ENCODE data around the gene TNRC6B.
"Not testable (repeated sequence)": the region's sequence is repeated elsewhere in the genome, so short reads cannot be mapped to it uniquely, and the experiment has no call there.

The TNRC6B gene

DNA sequence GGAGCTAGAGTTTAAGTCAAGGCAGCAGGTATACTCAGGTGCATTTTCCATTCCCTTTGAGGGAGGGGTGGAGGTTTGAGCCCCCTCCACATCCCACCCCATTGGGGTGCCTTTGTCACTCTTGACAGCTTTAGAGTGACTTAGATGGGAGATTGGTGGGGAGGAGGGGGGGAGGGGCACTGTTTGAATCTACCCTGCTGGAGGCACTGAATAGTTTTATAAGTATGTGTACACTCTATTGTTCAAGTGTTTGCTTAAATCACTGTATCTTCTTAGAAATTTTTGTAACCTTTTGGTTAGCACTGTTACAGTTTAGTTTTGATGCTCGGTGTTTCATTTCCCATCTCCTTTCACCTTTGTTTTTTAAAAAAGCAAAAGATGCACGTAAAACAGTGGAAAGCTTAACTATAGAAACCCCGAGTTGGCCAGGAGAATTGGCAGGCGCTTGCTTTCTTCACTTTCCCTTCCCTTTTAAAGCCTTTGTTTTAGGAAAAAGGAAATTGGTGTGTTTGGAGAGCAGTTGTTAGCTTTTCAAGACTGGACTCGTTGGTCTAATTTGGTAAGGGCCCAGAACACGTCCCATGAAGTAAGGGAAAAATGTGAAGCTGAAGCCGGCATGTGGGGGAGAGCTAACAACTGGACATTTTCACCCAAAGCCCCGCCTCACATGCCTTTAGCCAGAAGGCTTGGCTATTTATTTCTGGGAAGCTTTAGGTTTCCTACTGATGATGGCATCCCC is 42.8 kb downstream of the TNRC6B start:
- no peak for DNase-seq (ENCODE audit: low read depth)
- TF ChIP-seq, protein P1, sequence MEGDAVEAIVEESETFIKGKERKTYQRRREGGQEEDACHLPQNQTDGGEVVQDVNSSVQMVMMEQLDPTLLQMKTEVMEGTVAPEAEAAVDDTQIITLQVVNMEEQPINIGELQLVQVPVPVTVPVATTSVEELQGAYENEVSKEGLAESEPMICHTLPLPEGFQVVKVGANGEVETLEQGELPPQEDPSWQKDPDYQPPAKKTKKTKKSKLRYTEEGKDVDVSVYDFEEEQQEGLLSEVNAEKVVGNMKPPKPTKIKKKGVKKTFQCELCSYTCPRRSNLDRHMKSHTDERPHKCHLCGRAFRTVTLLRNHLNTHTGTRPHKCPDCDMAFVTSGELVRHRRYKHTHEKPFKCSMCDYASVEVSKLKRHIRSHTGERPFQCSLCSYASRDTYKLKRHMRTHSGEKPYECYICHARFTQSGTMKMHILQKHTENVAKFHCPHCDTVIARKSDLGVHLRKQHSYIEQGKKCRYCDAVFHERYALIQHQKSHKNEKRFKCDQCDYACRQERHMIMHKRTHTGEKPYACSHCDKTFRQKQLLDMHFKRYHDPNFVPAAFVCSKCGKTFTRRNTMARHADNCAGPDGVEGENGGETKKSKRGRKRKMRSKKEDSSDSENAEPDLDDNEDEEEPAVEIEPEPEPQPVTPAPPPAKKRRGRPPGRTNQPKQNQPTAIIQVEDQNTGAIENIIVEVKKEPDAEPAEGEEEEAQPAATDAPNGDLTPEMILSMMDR (conservative IDR thresholded peaks at IDR 0.05; ENCODE audit: control insufficient read depth, insufficient read depth, low read depth, low read length), result no peak
- no peak overlapping the region for H3K4me3 ChIP-seq (ENCODE audit: control insufficient read depth, low read depth, low read length)

DNA sequence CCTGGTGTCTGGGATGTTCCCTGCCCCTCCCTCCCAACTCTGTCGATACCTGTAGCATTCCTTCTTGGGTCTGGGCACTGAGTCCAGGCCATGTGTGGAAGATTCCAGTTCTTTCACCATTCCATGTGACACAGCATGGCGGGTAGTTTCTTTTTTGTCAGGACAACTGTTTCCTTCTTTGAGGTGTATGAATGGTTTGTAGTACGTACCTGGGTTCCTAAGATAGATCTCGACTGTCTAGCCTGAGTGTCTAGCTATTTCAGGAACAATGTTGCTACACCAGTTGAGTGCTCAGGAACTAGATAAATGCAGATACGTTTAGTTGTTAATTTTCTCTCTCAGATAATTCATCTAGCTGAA is 43.3 kb downstream of the TNRC6B start:
- no peak overlapping the region for H3K4me3 ChIP-seq (ENCODE audit: control insufficient read depth, low read depth, low read length)
- TF ChIP-seq, protein P1 (conservative IDR thresholded peaks at IDR 0.05; ENCODE audit: control insufficient read depth, insufficient read depth, low read depth, low read length), result no peak
- no peak for DNase-seq (ENCODE audit: low read depth)

DNA sequence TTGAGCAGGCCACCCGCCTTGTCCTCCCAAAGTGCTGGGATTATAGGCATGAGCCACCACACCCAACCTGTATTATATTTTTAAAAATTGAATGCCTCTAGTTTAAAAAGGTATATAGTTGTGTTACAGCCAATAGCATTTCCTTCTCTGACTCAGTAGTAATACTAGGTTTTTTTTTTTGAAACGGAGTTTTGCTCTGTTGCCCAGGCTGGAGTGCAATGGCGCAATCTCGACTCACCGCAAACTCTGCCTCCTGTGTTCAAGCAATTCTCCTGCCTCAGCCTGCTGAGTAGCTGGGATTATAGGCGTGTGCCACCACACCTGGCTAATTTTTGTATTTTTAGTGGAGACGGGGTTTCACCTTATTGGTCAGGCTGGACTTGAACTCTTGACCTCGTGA is 45.3 kb downstream of the TNRC6B start:
- not testable (repeated sequence) for H3K4me3 ChIP-seq (ENCODE audit: control insufficient read depth, low read depth, low read length); DNase-seq (ENCODE audit: low read depth)

DNA sequence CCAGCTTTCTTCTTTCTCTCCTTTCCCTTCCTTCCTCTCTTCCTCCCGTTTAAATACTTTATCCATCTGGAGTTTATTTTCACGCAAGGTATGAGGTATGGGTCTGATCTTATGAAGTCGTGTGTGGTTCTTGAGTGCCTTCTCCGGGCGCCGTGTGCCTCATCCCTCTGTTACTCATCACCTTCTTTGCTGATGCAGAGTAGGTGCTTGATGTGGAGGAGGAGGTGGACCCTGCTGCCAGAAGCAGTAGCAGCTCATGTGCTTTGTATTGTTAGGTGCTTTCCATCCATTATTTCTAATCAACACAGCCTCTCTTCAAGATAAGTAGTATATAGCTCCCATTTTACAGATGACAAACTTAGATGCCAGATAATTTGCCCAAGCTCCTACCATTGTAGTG is 47.0 kb downstream of the TNRC6B start:
- TF ChIP-seq, protein P1 (conservative IDR thresholded peaks at IDR 0.05; ENCODE audit: control insufficient read depth, insufficient read depth, low read depth, low read length), result no peak
- H3K4me3 ChIP-seq (ENCODE audit: control insufficient read depth, low read depth, low read length), result no peak overlapping the region
- DNase-seq (ENCODE audit: low read depth), result peak; percentile 25

DNA sequence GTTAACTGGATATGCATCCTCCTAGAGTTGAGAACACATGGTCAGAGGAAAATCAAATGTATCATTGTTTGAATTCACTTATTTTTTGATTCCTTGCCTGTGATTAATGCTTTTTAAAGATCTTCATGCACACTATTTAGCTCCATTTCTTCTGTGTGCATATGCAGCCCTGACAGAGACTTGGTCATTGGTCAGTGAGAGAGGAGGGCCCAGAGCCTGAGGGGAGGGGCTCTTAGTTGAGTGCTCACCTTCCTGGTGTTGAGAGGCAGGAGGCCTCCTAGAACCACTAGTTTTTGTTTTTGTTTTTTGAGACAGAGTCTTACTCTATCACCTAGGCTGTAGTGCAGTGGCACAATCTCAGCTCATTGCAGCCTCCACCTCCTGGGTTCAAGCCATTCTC is 48.9 kb downstream of the TNRC6B start:
- TF ChIP-seq, protein P1 (conservative IDR thresholded peaks at IDR 0.05; ENCODE audit: control insufficient read depth, insufficient read depth, low read depth, low read length), result no peak
- DNase-seq (ENCODE audit: low read depth), result no peak
- no peak overlapping the region for H3K4me3 ChIP-seq (ENCODE audit: control insufficient read depth, low read depth, low read length)

DNA sequence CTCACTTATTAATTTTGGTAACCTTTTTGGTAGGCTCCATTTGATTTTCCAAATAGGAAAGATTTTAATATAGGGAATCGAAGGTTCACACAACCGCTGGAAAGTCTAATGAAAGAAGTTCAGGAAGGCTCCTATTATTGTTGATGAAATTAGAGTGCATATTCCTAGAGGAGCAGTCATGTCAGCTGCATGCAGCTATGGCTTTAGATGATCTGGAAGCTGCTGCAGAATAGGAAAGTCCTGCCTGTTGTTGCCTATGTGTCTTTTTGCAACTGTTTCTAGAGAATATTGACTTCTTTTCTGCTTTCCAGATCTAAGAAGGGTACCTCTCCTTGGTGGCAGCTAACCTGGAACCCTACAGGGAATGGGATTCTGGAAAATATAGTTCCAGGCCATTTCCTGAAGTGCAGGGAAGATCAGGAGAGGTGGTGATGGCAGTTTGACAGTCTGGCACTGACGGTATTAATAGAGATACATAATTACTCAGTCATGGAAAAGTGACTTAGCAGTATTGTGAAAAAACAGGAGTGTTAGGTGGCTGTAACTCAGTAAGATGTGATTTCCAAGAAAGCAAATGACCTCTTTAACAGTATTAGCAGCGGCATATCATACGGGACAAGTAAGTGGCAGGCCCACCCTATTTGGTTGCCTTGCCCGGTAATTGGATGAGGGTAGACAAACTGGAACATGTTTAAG is 54.0 kb downstream of the TNRC6B start:
- H3K4me3 ChIP-seq (ENCODE audit: control insufficient read depth, low read depth, low read length), result no peak overlapping the region
- TF ChIP-seq, protein P1 (conservative IDR thresholded peaks at IDR 0.05; ENCODE audit: control insufficient read depth, insufficient read depth, low read depth, low read length), result no peak
- DNase-seq (ENCODE audit: low read depth), result no peak

DNA sequence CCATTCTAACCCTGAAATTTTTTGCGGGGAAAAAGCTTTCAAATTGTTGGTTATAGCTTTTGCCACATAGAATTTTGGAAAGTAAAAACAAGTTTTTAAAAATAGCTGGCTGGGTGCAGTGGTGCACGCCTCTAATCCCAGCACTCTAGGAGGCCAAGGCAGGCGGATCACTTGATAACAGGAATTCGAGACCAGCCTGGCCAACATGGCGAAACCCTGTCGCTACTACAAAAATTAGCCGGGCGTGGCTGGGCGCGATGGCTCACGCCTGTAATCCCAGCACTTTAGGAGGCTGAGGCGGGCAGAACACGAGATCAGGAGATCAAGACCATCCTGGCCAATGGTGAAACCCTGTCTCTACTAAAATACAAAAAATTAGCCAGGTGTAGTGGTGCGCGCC is 54.9 kb downstream of the TNRC6B start:
- H3K4me3 ChIP-seq (ENCODE audit: control insufficient read depth, low read depth, low read length), result no peak overlapping the region
- TF ChIP-seq, protein P1 (conservative IDR thresholded peaks at IDR 0.05; ENCODE audit: control insufficient read depth, insufficient read depth, low read depth, low read length), result no peak
- DNase-seq (ENCODE audit: low read depth), result no peak

Measured in fibroblast of mammary gland (primary cell).